HG03039 (cell line): Measurements from ENCODE around the gene CAMTA1.

ENCODE experiments used
- ATAC-seq: cut with Tn5 transposase; IDR thresholded peaks from one replicate; pipeline ENCODE4 v1.9.1; 2021; ENCODE audit warnings: mild to moderate bottlenecking, moderate library complexity; ENCODE audit not compliant: unreplicated experiment

CAMTA1 gene

DNA sequence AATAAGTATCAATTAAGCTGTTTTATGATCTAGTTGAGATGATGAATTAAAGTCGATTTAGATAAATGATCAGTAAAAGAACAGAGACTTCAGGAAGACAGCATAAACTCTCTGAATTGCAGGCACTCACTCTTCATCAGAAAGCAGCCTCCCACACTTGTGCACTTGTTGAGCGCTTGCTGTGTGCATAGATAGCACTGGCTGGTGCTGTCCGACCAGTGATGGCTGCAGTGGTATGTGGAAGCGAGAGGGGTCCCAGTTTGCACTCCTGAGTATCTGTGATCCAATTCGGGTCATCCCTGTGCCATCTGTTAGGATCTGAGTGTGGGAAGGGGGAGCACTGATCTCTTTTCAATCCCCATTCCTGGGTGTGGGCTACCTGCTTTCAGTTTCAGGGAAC is 137.8 kb downstream of the CAMTA1 start:
- no peak for ATAC-seq

DNA sequence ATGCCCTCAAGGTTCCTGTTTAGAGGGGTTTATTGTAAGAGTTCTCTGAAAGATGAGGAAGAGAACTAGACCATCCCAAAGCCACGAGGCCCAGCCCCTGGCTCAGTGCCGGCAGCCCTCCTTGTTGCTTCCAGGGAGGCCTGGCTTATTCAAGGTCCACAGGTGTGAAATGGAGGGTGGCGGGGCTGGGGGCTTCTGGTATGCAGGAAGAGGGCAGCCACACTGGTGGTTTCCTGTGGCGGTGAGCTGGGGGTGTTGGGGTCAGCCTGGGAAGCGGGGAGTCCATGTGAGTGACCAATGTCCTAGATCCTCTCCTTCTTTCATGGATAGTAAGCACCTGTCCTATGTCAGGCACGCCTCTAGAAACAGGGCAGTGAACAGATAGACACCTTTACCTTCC is 138.2 kb downstream of the CAMTA1 start:
- no peak for ATAC-seq

GRCh38 chr1:6923955-6924881 is 139.0 kb downstream of the CAMTA1 start:
- ATAC-seq = no peak

DNA sequence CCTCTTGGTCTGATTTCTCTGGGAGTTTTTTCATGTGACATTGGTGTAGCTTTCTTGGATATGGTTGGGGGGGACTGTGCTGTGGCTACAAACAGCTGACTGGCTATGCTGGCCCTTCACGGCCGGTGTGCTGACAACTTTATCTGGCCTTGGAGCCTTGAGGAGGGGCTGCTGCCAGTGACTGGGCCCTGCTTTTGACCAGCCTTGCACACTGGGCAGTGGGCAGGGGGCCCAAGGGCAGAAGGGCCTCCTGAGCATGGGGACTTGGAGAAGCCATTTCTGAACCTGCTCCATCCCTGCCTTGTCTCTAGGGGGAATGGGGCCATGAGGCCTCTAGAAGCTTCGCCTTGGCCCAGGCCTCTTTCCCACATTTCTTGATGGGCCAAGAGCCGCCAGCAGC is 139.6 kb downstream of the CAMTA1 start:
- no peak for ATAC-seq

DNA sequence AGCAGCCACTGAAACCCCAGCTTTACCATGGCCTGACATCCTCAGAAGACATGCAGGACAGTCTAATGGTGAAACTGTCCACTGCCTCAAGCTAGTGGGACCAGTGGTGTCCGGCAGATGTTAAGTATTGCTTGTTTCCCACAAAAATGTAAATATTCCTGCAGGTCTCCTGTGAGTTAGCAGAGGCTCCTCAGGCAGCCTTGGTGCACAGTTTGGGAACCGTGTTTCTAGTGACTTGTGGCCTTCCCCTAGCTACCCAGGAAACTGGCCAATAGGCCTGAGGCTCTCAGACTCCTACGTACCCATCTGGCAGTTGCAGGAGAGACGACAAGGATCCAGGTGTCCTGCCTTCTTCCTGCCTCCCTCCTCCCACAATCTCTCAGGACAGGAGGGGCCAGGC is 142.4 kb downstream of the CAMTA1 start:
- ATAC-seq = no peak

GRCh38 chr1:6928106-6928885 is 143.0 kb downstream of the CAMTA1 start:
- no peak for ATAC-seq

DNA sequence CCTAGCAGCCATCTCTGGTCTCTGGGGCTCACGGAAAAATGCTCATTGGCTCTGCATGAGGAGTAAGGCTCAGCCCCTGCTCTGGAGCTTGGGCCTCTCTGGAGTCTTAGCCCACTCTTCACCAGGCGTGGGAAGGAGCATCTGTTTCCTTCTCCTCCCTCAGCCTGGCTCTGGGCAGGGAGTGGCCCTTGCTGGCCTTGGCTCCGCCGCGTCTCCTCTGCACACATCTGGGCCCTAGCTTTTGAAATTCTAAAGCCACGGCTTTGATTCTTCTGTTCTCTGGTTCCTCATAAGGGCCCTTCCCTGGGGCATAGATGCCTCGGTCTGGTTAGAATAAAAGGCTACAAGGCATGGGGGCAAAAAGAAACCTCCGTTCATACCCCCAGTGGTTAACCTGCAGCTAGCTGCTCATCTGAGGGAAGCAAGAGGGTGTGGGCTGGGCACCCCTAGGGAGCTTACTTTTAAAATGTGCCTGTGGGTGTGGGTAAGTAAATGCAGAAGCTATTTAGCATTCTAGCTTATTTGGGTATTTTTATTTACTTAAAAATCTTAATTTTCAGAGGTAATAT is 145.6 kb downstream of the CAMTA1 start:
- no peak for ATAC-seq

DNA sequence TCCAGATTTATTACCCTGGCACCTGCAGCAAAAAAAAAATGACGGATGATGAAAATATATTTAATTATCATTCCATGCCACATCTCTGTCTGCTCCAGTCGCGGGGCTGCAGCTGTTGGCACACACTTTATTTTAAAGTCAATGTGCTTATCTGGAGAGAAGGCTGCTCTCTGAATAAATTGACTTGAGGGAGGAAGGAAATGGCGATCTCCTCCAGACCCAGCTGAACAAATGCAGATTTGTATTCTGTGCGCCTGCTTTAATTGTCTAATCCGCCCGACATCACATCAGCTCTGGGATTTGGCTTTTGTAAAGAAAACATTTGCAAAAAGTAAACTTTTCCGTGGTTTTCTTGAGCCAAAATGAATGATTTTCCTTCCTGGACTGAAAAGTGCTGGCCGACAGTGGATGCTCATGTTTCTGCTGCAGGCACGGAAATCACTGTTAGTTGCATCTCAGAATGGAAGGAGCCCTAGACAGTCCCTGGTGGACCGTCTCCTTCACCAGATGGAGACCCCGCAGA is 150.2 kb downstream of the CAMTA1 start:
- ATAC-seq = no peak

DNA sequence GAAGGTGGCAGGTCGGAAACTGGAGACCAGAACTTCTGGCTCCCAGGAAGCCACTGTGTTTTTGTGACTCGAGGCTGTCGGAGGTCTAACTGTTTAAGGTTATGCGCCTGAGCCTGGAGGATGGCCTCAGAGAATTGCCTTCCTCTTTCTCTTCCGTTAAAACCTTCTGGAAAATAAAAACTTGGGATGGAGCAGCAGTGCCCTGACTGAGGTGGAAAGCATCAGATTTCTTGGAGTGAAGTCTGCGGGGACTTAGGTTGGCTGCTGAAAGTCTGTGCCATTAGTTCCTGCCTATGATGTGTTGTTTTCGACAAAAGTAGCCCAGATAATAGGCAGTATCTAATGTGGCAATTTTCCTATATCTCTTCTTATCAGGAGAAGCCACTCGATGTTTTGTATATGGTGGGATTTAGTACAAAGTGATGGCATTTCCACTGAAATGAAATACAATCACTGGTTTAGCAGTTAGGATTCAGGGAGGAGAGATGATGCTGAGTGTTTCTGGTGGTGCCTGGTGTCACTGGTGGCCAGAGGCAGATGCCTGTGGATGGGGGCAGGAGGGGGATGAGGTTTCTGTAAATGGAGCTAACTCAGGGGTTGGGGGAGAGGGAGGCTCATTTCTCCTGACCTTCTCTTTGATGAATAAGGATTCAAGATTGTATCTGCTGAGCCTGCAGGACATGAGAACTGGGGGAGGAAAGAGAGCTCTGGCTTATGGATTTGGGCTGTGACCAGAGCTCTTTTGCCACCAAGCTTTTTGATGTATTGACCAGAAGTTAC is 150.8 kb downstream of the CAMTA1 start:
- no peak for ATAC-seq

DNA sequence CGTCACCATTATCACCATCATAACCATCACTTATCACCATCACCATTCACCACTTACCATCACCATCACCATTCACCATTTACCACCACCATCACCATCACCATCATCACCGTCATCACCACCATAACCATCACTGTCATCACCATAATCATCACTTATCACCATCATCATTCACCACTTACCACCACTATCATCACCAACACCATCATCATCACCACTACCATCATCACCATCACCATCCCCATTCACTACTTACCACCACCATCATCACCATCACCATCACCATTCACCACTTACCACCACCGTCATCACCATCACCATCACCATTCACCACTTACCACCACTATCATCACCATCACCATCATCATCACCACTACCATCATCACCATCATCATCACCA is 151.8 kb downstream of the CAMTA1 start:
- ATAC-seq = no peak

- ATAC-seq = no peak
These were observed 154.1 kb downstream of the CAMTA1 start for GRCh38 chr1:6939363-6939762.

DNA sequence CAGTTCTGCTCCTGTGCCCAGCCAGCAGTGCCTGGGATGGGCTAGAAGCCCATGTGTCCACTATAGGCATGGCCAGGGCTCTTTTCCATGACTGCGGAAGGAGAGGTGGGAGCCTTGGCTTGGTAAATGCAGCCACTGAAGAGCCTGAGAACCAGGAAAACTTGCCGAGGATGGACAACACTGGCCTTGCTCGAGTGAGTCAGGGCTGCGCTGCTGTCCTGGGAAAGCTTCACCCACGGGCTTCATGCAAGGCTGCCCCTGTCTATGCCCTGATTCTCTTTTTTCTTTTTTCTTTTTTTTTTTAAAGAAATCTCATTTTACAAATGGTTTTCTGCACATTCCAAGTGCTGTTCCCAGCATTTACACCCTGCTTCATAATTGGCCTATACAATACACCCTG is 156.5 kb downstream of the CAMTA1 start:
- ATAC-seq = no peak

DNA sequence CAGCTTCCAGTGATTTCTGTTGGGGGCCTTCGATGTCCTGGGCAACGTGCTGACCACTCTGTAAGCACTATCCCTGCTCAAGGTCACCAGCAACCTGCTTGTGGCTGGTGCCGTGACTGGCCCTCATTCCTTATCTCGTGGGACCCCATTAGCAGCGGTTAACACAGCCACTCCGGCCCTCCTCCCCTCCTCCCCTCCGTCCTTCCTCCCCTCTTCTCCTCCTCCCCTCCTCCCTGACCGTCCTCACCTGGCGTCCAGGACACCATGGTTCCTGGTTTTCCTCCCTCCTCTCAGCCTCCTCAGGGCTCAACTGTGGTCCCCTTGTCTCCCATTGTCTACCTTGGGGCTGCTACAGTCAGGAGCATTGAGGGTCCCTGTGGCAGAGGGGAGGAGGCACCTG is 157.7 kb downstream of the CAMTA1 start:
- no peak for ATAC-seq

DNA sequence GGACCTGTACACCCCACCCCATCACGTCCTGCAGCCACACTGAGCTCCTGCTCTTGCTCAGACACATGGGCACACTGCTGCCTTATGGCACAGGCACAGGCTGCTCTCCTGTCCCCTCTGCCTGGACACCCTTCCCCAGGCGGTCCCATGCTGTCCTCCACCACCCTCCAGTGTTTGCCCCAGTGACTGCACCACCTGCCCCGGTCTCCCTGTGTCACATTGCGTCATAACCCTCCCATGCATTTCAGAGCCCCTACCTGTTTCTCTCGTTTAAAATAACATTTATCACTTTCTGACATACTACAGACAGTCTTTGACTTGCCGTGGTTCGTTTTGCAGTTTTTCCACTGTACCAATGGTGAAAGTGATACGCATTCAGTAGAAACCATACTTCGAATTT is 159.2 kb downstream of the CAMTA1 start:
- ATAC-seq = no peak

- no peak for ATAC-seq
These were observed 162.7 kb downstream of the CAMTA1 start for GRCh38 chr1:6947952-6948351.

DNA sequence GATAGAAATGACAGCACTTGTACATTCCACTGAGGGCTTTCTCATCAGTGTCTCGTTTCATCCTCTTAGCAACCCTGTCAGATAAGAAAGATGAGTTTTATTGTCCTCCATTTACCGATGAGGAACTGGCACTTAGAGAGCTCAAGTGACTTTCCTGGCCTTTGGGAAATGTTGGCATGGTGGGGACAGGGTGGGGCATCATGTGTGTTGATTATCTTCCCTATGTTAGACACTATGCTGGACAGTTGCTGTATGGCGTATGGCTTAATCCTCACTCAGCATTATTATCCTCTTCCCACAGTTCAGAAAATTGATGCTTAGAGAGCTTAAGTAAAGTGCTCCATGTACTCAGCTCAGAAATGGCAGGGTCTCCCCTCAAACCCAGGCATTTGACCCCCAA is 163.2 kb downstream of the CAMTA1 start:
- ATAC-seq = no peak

GRCh38 chr1:6948861-6949260 is 163.6 kb downstream of the CAMTA1 start:
- no peak for ATAC-seq

GRCh38 chr1:6950001-6950765 is 164.9 kb downstream of the CAMTA1 start:
- ATAC-seq = no peak

DNA sequence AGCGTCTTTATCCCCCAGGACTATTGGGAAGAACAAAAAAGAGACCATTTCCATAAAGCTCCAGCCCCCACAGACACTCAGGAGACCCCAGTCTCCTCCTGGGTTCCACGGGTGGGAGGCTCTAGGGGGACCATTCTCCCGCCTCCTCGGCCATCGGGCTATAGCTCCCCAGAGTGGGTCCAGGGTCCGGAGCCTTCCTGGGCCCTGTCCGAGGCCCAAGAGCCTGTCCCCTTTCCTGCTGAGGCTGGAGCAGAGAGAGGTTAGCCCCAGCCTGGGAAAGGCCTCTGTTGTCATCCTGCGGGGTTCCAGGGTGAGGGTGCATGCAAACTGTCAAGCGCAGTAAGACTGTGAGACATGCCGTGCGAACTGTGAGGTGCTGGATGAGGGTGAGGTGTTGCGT is 166.3 kb downstream of the CAMTA1 start:
- ATAC-seq = no peak

GRCh38 chr1:6953216-6953615 is 168.0 kb downstream of the CAMTA1 start:
- no peak for ATAC-seq
